H1 (cell line): ENCODE data around the gene DNAH8. TPM values are rescaled to one million over a fixed set of nuclear protein-coding genes. Genes with fewer than 3 reads are reported as not detected.

Source experiments
- CHD2 ChIP-seq: IDR thresholded peaks from 2 replicates; pipeline ENCODE4 v1.6.1; 2012; ENCODE audit warnings: low read length, improper control_type of control experiment
- RXRA ChIP-seq: IDR thresholded peaks from 2 replicates; pipeline ENCODE4 v1.6.1; 2011; ENCODE audit warnings: low read depth, mild to moderate bottlenecking, low read length, moderate library complexity; ENCODE audit not compliant: insufficient read depth
- SIX5 ChIP-seq: IDR thresholded peaks from 2 replicates; pipeline ENCODE4 v1.6.1; 2011; ENCODE audit warnings: mild to moderate bottlenecking, low read depth, low read length
- polyA plus RNA-seq, 7 experiments: library from polyadenylated mRNA; depleted of rRNA in 3 of 7; stranded (reverse) in 5 of 7; unstranded in 2 of 7; fragments of >200 nt in 5 of 7; fragments of 200-250 nt in 2 of 7; gene quantifications; 1 replicate in 5 of 7; 2 replicates in 1 of 7; 4 replicates in 1 of 7; pipeline versions ENCODE4 v1.2.1 to v1.2.3, GENCODE V29; 2011 to 2013; ENCODE audit warnings: missing spikeins in 2 of 7, mixed read lengths in 2 of 7
- small RNA-seq: library from polyadenylated mRNA; stranded (forward); fragments of <200 nt; extraction: miRNeasy Mini kit (QIAGEN cat#:217004); gene quantifications from one replicate; pipeline ENCODE3, GENCODE V24; 2013; ENCODE audit not compliant: insufficient read depth
- total RNA-seq: library from RNA; stranded (reverse); fragmentation: NEBNext Ultra II Directional; extraction: Animal tissue kit (Norgen Biotek cat#: 25700); gene quantifications from 2 replicates; pipeline ENCODE4 v1.2.1, GENCODE V29; 2021

The DNAH8 gene
- total and polyA plus RNA-seq, 2 of the 8 experiments (the other 6 are each of a cell fraction or from before 2014, with no cell fraction given): under 0.01 TPM; not detected in 1

- TF ChIP-seq SIX5 (no peak), RXRA (no peak), CHD2 (no peak)
These were observed 364.4 kb downstream of the DNAH8 start (continued) for GRCh38 chr6:39079197-39080125.

Small RNA genes lying within 50 kb of the gene (small RNA-seq; reads per million reads assigned to genes)
- gene AL034345.1 (not detected), gene RF00393 (not detected)

Other genes starting within 250 kb of the DNAH8 start
- gene BTBD9, start 75.4 kb upstream of the DNAH8 start, total RNA-seq: 4.1 and 5.3 TPM in 2 replicates
- gene BTBD9, start 75.4 kb upstream of the DNAH8 start, polyA plus RNA-seq (2011; rRNA removed): 0.92 and 1.0 TPM in 2 replicates
- gene GLO1, start 12.2 kb upstream of the DNAH8 start, total RNA-seq: 161 and 170 TPM in 2 replicates
- 52.8 and 104 TPM in 2 replicates for gene GLO1, start 12.2 kb upstream of the DNAH8 start, polyA plus RNA-seq (2011; rRNA removed)